ENCODE measurements around the gene MORN1.
A peak's percentile ranks its signal among the peaks of the same experiment; 100 is the strongest.

The MORN1 gene

DNA sequence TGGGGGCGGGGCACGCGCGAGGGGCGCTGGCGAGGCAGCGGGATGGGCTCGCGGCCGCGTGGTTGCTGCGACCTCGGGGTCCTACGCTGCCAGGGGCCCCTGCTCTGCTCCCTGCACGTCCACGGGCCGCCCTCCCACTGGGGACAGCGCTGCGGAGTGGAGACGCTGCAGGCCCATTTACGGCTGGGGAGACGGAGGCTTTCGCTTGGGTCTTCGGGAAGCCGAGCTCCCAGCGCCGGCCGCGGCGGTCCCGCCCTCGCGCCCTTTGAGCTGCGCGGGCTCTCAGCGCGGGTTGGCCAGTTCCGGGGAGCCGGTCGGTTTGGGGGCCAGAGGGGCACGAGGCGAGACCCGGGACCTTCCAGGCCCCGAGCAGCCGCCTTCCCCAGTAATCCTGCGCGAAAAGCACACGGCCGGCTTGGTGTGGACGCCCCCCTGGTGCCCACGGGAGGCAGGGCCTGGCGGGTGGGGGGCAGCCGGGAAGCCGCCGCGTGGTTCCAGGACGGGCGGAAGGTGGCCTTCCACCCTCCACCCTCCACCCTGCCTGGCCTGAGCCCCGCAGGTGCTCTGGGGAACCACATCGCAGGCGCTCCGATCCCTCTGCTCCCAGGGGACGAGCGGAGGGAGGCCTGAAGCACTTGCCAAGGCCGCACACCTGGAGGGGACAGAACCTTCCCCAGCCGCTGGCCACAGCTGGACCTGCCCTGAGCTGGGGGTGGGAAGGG, 21.6 kb upstream of the MORN1 start:
- Histone ChIP-seq H4K20me1 (ENCODE audit: insufficient read depth, low read length) (no peaks in the 10 kb centered on the region), H3K4me1 (ENCODE audit: low read length) (peaks cover 34% of the 10 kb centered on the region), H3K27ac (ENCODE audit: low read length) (peak overlapping the region; percentile 61), H3K4me3 (ENCODE audit: low read length) (peak overlapping the region; percentile 80), H3K9me3 (ENCODE audit: insufficient read depth, low read length) (no peaks in the 10 kb centered on the region), H3K4me2 (ENCODE audit: low read length) (peak overlapping the region; percentile 94), H2AFZ (ENCODE audit: low read depth, low read length) (no peak overlapping the region), H3K79me2 (ENCODE audit: low read length) (peaks cover 22% of the 10 kb centered on the region), H3K27me3 (ENCODE audit: low read depth, low read length) (peaks cover 14% of the 10 kb centered on the region; the same call in 1 of the 2 replicates), H3K36me3 (replicated peaks; ENCODE audit: low read depth, low read length) (no peaks in the 10 kb centered on the region), H3K9ac (ENCODE audit: low read length) (peak overlapping the region; percentile 86)
- TF ChIP-seq EZH2phosphoT487 (IDR thresholded peaks at IDR 0.05; ENCODE audit: low read depth), result no peak
- TF ChIP-seq, protein P1, sequence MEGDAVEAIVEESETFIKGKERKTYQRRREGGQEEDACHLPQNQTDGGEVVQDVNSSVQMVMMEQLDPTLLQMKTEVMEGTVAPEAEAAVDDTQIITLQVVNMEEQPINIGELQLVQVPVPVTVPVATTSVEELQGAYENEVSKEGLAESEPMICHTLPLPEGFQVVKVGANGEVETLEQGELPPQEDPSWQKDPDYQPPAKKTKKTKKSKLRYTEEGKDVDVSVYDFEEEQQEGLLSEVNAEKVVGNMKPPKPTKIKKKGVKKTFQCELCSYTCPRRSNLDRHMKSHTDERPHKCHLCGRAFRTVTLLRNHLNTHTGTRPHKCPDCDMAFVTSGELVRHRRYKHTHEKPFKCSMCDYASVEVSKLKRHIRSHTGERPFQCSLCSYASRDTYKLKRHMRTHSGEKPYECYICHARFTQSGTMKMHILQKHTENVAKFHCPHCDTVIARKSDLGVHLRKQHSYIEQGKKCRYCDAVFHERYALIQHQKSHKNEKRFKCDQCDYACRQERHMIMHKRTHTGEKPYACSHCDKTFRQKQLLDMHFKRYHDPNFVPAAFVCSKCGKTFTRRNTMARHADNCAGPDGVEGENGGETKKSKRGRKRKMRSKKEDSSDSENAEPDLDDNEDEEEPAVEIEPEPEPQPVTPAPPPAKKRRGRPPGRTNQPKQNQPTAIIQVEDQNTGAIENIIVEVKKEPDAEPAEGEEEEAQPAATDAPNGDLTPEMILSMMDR (IDR thresholded peaks at IDR 0.05; ENCODE audit: low read depth, low read length), result no peak

DNA sequence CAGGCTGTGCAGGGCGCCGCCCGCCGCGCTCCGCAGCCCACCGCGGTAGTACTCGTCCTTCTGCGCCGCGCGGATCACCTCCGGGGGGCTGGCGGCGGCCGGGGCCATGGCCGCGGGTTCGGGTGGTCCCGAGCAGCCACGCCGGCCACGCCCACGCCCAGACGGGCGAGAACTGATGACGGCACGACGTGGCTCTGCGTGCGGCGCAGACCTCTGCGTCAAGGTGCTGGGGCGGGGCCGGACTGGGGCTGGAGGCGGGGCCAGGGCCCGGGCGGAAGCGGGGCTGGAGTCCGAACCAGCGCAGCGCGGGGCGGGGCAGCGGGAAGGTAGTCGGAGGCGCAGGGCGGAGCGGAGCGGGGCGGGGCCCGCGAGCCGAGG, 21.0 kb upstream of the MORN1 start, which contains the start of gene PEX10:
Gene PEX10 (minus strand): TSS at position 170 of the 378 bp plus-strand sequence. CDS start 62 bp downstream, at position 108.
- Histone ChIP-seq H3K9ac (ENCODE audit: low read length) (peak within 1 kb of the TSS; percentile 86), H3K27ac (ENCODE audit: low read length) (peak within 1 kb of the TSS; percentile 61), H3K36me3 (replicated peaks; ENCODE audit: low read depth, low read length) (no peaks in the 10 kb centered on the region), H3K9me3 (ENCODE audit: insufficient read depth, low read length) (no peaks in the 10 kb centered on the region), H3K4me2 (ENCODE audit: low read length) (peak within 1 kb of the TSS; percentile 94), H3K27me3 (ENCODE audit: low read depth, low read length) (peaks cover 9% of the 10 kb centered on the region; the same call in 1 of the 2 replicates), H3K4me3 (ENCODE audit: low read length) (peak within 1 kb of the TSS; percentile 85), H2AFZ (ENCODE audit: low read depth, low read length) (no peak within 1 kb of the TSS; the same call in 1 of the 2 replicates), H3K79me2 (ENCODE audit: low read length) (peaks cover 22% of the 10 kb centered on the region), H3K4me1 (ENCODE audit: low read length) (peaks cover 34% of the 10 kb centered on the region), H4K20me1 (ENCODE audit: insufficient read depth, low read length) (no peaks in the 10 kb centered on the region)
- TF ChIP-seq, protein P1 (IDR thresholded peaks at IDR 0.05; ENCODE audit: low read depth, low read length), result no peak
- TF ChIP-seq EZH2phosphoT487 (IDR thresholded peaks at IDR 0.05; ENCODE audit: low read depth), result no peak

DNA sequence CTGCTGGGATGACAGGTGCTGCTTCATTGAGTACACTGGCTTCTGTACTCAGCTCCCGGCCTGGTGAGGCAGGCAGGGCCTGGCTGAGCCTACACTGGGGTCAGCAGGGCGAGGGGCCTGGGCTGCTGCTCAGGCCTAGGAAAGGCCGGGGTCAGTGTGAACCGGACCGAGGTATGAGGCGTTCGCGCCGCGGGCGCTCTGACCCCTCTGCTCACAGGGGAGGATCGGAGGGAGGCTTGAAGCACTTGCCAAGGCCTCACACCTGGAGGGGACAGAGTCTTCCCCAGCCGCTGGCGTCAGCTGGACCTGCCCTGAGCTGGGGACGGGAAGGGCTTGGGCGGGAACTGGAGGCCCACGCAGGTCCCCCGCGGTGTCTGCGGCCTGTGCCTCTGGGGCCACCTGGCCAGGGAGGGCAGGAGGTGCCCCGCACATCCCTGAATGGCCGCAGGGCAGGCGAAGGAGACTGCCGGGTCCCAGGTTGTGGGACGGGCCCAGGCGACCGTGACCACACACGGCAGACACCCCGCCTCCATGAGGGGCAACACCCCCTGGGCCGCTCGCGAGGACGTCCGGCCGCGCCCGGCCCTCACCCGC, 20.5 kb upstream of the MORN1 start:
- Histone ChIP-seq H3K9me3 (ENCODE audit: insufficient read depth, low read length) (no peaks in the 10 kb centered on the region), H3K4me1 (ENCODE audit: low read length) (peaks cover 34% of the 10 kb centered on the region), H3K4me3 (ENCODE audit: low read length) (peak overlapping the region; percentile 85), H4K20me1 (ENCODE audit: insufficient read depth, low read length) (no peaks in the 10 kb centered on the region), H3K4me2 (ENCODE audit: low read length) (peak overlapping the region; percentile 83), H2AFZ (ENCODE audit: low read depth, low read length) (no peak overlapping the region; the same call in 1 of the 2 replicates), H3K36me3 (replicated peaks; ENCODE audit: low read depth, low read length) (no peaks in the 10 kb centered on the region), H3K27me3 (ENCODE audit: low read depth, low read length) (0 out of 2 replicates have a peak, but pooled peaks cover 8% of the 10 kb centered on the region), H3K79me2 (ENCODE audit: low read length) (peaks cover 22% of the 10 kb centered on the region), H3K9ac (ENCODE audit: low read length) (peak overlapping the region; percentile 67), H3K27ac (ENCODE audit: low read length) (no peak overlapping the region)
- TF ChIP-seq EZH2phosphoT487 (IDR thresholded peaks at IDR 0.05; ENCODE audit: low read depth), result no peak
- TF ChIP-seq, protein P1 (IDR thresholded peaks at IDR 0.05; ENCODE audit: low read depth, low read length), result no peak

DNA sequence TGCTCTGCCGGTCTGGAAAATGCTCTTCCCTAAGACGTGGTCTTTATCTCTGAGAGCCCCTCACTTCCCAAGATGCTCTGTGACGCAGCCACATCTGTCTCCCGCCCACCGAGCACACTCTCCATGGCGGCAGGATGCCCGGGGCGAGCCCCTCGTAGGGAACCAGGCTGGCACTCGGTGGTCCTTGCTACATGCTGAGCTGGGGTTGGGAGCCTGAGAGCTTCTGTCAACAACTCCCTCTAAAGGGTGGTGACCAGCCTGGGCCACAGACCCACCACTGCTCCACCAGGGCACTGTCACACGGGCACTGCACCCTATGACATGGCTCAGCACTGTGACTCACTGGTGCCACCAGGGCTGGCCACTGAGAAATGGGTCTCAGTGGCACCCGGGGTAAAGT, 18.4 kb upstream of the MORN1 start:
- Histone ChIP-seq H3K27me3 (ENCODE audit: low read depth, low read length) (no peaks in the 10 kb centered on the region), H4K20me1 (ENCODE audit: insufficient read depth, low read length) (no peaks in the 10 kb centered on the region), H3K27ac (ENCODE audit: low read length) (no peak overlapping the region), H3K4me1 (ENCODE audit: low read length) (peaks cover 16% of the 10 kb centered on the region), H3K36me3 (replicated peaks; ENCODE audit: low read depth, low read length) (peaks cover 4% of the 10 kb centered on the region), H3K4me3 (ENCODE audit: low read length) (no peak overlapping the region), H3K9ac (ENCODE audit: low read length) (no peak overlapping the region), H3K9me3 (ENCODE audit: insufficient read depth, low read length) (no peaks in the 10 kb centered on the region), H3K4me2 (ENCODE audit: low read length) (no peak overlapping the region), H3K79me2 (ENCODE audit: low read length) (peaks cover 22% of the 10 kb centered on the region), H2AFZ (ENCODE audit: low read depth, low read length) (no peak overlapping the region)
- TF ChIP-seq, protein P1 (IDR thresholded peaks at IDR 0.05; ENCODE audit: low read depth, low read length), result no peak
- TF ChIP-seq EZH2phosphoT487 (IDR thresholded peaks at IDR 0.05; ENCODE audit: low read depth), result no peak

All from OCI-LY3 (cell line).